Esophagus muscularis mucosa (tissue), 3 donors: ENCODE data around the gene RFPL2.

Experiments
- CTCF ChIP-seq, 3 experiments: fragments of 200-600 bp in 2 of 3; fragments of 450-650 bp in 1 of 3; sonication (generic) in 2 of 3; IDR thresholded peaks; one replicate each; pipeline ENCODE4 v1.5.1; 2017 to 2019; ENCODE audit warnings: antibody characterized with exemption in 3 of 3, mild to moderate bottlenecking in 2 of 3, moderate library complexity in 1 of 3
- POLR2A ChIP-seq: fragments of 450-650 bp; IDR thresholded peaks from one replicate; pipeline ENCODE4 v1.6.1; 2017; ENCODE audit warnings: antibody characterized with exemption, moderate library complexity, mild to moderate bottlenecking, low read depth
- POLR2AphosphoS5 ChIP-seq, 2 donors: sonication (generic); formaldehyde crosslinking; IDR thresholded peaks; one replicate each; pipeline ENCODE4 v1.6.1; 2017; ENCODE audit warnings: antibody characterized with exemption in 2 of 2

GRCh38 chr22:32185821-32186220 is 19.1 kb downstream of the RFPL2 start:
- TF ChIP-seq CTCF (IDR thresholded peaks at IDR 0.05) (no peak), POLR2A (no peak), POLR2AphosphoS5 (IDR thresholded peaks at IDR 0.05) (no peak)
